HS-27A (cell line): ENCODE results near the gene FOXP1.
"Not testable (repeated sequence)": the region's sequence is repeated elsewhere in the genome, so short reads cannot be mapped to it uniquely, and the experiment has no call there.

Source experiments
- DNase-seq: peaks from one replicate; pipeline ENCODE4 v3.0.0-alpha.2; 2012; ENCODE audit warnings: low read depth, missing footprints

The FOXP1 gene

DNA sequence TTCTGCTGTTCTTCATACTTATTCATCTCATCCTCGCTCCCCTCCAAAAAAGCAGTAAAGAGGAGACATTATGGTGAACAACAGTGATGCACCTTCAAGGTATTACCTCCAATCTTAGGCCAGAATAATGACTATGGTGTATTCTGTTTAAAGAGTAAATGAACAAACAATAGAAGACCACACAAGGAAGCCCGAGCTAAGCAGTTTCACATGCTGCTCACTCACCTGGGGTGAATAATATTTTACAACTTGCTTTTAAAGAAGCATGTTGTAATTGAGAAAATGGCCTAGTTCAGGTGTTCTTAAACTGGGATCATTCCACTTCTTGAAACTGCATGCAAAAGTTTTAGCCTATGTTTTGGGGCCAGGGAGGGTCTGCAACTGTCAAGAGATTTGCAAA lies 581.2 kb downstream of the FOXP1 start:
- DNase-seq, result no peak

DNA sequence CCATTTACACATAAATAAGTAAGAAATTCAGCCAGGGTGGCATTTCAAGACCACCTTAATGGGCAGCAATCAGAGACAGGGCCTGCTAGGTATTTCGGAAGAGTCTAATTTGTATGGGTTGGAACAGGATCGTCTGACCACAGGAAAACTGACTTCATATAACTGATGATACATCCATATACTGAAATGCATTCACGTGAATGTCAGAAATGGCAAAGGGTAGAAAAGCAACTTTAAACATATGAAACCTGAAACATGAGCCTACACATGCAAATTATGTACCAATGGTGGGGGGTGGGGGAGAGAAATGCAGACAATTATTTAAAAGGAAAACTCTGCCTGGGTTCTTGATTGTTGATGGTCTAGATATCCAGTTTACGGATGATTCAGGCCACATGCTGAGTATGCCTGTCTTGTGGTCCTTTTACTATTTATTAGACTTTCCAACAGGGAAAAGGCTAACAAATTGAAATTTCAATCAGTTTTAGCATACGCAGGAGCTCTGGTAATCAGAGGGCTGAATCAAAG lies 582.2 kb downstream of the FOXP1 start:
- DNase-seq, result no peak

DNA sequence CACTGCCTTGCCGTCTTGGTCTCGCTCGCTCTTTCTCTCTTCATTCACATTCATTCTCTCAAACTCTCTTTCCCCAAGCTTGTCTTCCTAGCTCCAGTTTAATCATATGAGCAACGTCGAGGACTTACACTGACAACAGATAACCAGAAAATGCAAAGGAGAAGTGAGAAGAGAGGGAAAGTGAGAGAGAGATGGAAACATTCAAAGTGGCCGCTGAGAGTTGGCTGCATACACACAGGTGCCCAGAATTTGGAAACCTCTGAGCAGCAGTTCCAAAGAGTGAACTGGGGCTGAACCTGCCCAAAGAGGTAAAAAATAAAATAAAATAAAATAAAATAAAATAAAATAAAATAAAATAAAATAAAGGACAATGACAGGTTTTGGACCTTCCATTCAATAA lies 583.0 kb downstream of the FOXP1 start:
- no peak for DNase-seq

DNA sequence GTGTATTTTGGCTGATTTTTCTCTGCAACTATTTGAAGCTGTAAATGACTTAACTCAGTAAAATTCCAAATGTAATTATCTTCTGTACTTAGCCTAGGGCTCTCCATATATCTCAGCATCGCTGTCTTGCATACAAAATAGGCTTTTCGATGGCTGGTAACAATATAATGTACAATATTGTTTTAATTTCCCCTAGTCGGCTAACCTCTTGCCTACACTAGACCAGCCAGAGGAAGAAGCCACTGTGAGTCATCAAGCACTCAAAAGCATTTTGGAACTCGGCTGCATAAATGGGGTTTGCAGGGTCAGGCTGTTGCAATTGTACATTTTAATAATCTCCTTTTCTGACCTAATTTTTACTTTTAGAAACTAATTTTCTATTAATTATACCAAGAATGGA lies 583.8 kb downstream of the FOXP1 start:
- peak; percentile 15 for DNase-seq

DNA sequence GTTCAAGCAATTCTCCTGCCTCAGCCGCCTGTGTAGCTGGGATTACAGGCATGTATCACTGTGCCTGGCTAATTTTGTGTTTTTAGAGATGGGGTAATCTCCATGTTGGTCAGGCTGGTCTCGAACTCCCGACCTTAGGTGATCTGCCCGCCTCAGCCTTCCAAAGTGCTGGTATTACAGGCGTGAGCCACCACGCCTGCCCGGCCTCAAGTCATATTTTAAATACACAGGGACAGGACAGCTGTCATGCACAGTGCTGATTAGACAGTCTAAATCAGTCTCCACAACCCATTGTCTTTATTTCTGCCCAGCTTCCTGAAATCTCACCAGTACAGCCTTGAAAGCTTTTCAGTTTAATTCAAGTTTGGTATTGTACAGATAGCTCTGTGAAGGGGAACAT lies 587.4 kb downstream of the FOXP1 start:
- DNase-seq, result no peak

DNA sequence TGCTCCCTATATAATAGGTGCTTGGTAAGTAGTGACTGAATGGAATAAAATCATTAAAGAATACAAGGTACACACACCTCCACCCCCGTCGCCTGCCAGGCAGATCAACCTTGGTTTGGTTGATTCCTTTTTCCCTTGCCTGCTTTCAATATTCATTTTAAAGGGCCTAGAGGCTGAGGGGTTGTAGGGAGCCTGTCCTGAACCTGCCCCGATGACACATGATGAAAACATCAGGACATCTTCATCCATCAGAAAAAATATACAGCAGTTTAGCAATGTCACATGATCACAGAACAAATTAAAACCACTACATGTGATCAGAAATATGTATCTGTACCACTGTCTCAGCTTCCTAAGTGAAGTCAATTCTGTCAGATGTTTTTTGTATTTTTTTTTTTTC lies 588.9 kb downstream of the FOXP1 start:
- no peak for DNase-seq

DNA sequence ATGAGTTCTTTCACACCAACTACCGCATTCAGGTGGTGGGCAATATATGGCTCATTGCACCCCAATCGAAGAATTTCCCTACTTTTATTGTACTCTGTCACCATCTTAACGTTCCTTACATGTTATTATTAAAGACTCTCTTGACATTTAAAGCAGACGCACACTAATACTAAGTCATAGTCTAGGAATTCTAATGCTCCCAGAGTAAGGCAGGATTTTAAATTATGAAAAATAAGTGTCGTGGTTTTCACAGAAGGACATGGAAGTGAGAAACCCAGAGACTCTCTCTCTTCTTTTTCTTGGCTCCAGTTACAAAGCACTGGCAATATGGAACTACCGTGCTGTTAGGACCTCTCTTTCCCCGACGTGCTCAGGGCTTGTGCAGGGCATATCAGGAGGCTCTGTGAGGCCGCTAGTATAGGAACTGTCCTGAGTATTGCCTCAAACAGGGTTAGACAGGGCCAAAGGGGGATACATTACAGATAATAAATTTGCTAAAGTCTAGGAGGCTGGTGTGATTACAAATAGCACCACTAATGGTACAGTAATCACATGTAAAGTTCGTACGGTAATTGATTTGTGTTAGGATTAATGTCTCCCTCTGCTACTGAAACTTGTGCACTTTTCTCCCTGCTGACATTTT lies 590.8 kb downstream of the FOXP1 start:
- no peak for DNase-seq

DNA sequence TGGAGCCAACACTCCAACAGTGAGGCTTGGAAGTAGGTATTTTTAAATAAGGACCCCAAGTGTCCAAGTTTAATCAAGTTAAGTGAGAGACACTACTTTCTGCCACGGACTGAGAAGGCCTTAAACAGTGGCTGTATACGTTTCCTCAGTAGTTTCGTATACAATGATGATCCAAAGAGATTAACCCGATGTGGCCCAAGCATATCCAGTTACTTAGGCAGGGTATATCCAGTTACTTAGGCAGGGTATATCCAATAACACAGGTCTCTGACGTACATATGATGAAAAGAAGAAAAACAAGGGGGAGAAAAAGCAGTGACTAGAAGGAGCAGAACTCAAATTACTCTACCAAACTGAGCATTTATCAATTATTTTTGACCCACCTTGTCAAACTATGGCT lies 591.4 kb downstream of the FOXP1 start:
- no peak for DNase-seq

DNA sequence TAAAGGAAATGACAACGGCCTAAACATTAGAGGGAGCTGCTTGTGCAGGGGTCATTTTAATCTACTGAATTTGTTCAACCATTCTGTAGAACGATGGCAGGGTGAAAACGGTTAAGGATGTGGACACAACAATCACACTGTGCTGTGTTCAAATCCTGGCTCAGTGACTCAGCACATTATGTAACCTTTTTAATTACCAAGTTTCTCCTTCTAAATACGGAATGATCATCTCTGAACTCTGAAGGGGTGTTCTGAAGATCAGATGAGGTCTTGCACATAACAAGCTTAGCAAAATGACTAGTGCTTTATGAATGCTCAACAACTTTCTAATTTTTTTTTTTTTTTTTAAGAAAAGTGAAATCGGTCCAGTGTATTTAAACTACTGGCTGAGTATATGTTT lies 592.8 kb downstream of the FOXP1 start:
- DNase-seq, result no peak

DNA sequence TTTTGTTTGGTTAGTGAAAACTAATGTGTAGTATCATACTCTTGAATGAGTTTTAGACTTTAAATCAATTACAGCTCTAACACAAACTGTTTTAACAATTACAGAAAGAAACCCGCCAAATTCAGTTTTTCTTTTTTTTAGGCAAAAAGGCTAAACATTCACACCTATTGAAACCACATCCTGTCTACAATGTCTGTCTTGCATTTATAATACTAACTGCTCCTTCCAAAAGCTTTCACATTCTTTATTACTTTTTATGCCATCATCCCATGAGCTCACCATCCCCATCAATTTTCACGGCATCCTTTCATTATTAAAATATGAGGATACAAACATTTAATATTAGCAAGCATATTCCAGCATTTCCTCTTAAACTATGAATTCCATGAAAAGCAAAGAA lies 593.3 kb downstream of the FOXP1 start:
- DNase-seq, result no peak

DNA sequence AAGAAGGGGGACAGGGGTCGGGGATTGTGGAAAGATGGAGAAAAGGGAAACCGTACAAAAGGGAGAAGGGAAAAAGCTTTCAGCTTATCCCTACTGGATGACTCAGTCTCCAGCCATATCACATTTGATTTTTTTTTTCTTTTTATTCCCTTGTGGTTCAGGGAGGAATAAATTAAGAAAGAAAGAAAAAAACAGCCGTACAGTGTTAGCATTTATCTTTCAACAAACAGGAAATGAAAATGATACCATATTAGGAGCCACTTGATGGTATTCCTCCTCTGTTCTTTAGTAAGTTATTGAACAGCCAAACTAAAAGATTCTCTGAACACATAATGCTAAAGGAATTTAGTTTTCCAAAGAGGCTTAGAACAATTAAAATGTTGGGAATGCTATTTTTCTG lies 594.4 kb downstream of the FOXP1 start:
- peak; percentile 36 for DNase-seq

DNA sequence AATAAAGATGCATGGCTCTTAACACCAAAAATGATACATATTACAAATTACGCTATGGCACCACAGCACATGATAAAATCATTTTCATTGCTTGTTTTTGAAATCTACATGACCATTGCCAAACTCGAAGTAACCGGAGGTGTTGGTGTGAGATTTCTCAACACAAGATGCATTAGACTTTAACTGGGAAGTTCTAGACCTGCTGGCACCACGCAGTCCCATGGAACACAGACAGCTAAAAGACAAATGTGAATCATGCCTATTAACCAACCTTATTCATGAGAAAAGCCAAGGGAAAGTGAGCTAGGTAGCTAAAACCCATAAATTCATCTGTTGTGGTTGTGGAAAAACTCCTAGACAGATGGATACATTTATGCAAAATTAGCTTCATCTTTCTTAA lies 595.4 kb downstream of the FOXP1 start:
- DNase-seq, result no peak

DNA sequence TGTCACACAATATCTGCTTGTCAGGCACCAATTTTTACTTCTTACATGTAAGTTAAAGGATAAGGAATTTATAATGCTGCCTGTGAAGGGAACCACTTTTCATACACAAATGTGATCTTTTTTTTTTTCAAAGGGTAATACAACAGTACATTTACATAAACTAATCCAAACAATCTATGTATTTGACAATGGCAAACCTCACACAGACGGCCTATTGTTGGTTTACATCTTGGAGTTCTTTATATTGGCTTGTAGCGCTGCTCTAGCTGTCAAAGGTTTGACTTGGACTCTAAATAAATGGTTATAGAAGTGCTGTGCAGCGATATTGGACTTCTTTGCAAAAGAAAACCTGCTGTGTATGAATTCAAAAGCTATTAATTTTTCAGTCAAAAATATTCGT lies 598.0 kb downstream of the FOXP1 start:
- no peak for DNase-seq

DNA sequence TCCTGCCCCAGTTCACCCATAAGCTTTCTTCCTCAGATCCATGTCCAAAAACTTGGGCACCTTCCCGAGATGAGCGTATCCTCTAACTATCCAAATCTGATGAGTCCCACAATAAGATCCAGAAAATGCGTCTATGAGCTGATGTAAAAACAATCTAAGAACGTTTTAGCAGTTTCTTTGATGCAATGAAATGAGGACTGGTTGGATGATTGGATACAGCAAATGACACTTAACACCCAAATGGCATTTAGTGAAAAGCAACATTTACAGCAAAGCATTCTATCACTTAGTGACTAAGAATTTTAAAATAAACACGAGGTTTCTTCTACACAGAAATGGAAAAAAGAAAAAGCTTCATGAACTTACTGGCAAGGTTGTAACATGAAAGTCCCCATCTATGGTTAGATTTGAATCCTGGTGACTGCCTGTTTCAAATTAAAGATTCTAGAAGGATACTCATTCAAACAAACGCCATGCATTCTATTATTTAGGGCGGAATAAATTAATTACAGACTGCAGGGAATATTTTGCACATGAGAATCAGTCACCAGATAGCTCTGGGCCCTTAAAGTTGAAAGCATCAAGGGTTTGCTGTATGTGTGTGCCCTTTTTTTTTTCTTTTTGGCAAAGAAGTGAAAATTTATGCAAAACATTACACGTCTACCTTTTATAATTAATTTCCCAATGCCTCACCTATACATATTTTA lies 598.6 kb downstream of the FOXP1 start:
- DNase-seq, result no peak

DNA sequence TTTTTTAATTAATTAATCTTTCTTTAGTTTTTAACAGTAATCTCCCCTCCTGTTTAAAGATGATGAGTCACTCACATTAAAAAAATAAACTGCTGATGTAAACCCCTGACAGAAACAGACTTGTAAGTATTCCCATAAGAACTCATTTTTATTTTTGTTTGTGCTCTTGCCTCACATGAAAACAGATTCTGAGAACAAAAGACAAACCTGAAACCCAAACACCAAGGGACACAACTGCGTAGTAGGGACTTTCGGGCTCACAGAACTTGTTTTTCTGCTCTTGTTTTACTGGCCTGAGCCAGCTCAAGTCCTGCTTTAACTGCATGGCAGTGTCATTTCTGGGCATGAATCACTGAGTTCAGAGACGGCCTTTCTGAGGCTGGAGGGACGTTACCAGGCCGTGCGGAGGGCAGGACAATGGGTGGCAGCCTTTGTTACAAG lies 600.8 kb downstream of the FOXP1 start:
- peak; percentile 47 for DNase-seq

DNA sequence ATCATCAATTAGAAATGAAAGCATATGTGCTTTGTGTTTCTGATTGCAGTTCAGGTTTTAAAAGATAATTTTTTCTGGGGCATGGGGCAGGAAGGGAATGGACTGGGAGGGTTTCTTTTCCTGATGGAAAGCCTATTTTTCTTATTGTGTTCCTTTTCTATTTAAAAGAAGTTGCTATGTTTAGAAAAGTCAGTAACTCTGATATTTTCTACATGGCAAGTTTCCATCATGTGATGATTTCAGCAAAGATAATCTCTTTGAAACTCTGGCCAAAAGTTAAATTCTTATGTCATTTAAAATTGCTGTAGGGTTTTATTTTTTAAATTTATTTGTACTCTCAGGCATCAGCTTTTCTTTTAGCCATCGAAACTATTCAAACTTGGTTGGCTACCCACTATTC lies 601.2 kb downstream of the FOXP1 start:
- DNase-seq, result no peak

DNA sequence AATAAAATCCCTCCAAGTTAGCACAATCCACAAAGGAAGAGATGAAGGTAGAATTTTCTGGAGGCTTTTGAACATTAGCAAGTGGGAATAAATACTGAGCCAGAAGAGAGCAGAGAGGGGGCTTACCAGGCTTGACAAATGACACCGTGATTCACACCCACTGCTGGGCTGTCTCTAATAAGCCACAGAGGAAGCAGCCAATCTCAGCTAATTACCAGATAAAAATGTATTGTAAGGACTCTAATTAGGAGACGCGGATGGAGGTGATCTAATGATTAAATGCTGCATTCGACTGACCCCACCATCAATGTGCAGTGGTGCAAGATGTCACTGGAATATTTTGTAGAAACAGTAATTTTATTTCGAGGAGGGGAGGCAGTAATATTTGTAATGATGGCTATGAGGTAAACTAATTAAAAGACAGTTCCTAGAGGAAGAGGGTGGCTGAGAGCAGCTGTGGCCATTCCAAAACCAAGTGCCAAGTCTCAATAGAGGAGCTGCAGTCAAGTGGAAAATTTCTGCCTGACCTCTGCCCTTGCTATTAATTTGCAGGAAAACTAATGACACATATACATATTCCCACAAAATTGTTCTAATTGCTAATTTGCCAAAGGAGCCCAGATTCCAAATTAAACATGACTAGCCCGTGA lies 602.2 kb downstream of the FOXP1 start:
- DNase-seq, result no peak

DNA sequence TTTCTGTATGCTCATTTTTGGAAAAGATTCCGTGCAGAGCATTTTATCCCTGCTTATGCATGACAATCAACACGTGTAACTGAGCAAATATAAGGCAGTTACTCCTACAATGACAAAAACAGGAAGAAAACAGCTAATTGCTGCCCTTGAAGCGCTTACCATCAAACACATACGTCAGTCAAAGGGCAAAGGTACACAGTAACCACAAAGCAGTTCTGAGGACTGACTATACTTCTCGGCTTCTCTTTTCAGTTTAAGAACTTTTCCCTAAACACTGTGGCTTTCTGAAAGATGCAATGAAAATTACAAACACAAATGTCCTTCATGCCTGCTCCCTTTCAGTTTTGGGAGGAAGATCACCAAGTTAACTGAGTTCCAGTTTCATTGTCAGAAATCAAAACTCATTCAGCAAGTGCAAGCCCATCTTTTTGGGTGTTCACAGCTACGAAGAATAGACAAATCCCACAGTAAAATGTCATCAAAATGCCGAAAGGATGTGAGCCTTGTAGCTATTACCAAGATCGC lies 602.8 kb downstream of the FOXP1 start:
- DNase-seq, result no peak

DNA sequence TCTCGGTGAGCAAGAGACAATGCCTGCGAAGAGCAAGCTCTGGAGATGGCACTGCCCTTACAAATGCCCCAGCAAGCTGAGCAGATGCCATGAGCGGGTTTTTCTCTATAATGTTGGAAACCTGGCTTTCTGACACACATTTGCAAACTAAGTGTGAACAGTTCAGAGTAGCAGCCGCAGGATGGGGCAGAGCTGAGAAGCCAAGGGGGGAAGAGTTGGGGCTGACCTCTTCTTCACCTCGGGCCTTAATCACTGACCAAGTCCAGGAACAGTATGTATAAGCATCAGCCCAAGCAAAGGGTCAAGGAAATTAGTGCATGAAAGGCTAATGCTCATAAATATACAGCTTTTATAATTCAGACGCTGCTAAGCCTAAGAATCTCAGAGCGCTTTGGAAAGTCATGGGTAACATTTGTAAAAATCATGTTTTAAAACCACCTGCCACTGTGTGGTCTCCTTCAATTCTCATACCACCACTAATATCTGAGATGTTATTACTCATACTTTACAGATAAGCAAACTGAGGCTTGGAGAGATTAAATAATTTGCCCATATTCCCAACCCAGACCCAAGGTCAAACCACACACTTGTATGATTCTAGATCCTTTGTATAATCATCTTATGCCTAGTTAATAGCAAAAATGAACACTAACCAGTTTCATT lies 603.4 kb downstream of the FOXP1 start:
- no peak for DNase-seq

DNA sequence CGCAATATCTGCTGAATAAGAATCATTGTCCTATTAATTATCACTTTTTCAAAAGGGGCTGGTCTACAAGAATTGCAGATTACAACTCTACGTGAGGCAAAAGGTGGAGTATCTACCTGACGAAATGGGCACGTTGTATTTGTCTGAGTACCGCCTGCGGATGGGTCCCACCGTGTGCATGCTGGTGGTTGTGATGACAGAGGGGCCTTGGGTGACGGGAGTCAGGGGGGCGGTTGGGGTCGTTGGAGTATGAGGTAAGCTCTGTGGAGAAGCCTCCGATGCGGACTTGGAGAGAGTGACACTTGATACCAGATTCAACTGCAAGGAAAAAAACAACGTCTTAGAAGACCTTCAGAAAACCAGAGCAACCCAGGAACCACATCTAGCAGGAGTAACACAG lies 605.8 kb downstream of the FOXP1 start:
- DNase-seq, result no peak

DNA sequence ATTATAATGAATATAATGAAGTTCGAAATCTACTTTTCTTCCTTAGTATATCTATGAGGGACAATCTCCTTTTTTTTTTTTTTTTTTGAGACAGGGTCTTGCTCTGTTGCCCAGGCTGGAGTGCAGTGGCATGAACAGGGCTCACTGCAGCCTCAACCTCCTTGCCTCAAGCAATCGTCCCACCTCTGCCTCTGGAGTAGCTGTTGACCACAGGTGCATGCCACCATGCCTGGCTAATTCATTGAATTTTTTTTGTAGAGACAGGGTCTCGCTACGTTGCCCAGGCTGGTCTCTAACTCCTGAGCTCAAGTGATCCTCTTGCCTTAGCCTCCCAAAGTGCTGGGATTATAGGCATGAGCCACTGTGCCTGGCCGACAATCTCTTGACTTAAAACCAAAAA lies 607.5 kb downstream of the FOXP1 start:
- DNase-seq, result not testable (repeated sequence)

DNA sequence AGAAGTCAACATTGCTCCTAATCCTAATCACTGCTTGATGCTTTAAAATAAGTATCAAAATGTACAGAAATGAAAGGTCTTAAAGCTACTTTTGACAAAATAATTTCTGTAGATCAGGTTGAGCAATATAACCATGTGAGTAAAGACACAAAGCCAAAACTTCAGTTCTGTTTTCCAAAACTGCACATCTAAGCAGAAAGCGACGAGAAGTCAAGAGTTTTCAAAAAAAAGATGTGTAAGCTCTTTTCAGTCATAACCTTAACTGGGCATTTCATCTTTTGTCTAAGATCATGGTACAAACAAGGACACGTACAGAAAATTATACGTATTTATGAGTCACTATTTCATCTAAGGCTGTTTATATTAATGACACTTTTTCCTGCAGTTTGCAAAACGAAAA lies 608.8 kb downstream of the FOXP1 start:
- no peak for DNase-seq

DNA sequence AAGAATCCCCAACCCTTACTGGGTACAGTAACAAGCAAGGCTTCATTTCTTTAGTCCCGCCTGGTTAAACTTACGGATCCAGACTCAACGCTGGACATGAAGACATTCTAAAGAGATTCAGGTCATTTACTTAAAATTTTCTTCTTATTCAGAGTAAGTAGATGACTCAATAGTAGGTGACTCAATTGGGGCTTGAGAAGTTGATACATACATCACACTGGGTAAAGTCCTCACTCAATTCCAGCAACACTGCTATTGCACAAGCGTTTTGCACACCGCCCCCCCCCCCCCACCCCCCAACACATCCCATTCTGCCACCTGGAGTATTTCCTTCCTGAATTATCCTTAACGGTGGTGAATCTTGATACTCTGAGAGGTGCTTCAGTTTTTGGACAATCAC lies 610.0 kb downstream of the FOXP1 start:
- no peak for DNase-seq
